PFSK-1 (cell line): ENCODE measurements around the gene MITF.

Source experiments
- FOXP2 ChIP-seq: optimal IDR thresholded peaks from 2 replicates; pipeline ENCODE3; 2011; ENCODE audit warnings: borderline replicate concordance, control low read depth, inconsistent platforms; ENCODE audit not compliant: insufficient read depth; ENCODE audit errors: extremely low read length, extremely low read depth
- POLR2AphosphoS5 ChIP-seq: IDR thresholded peaks from 2 replicates; pipeline ENCODE4 v1.6.1; 2012; ENCODE audit warnings: low read depth, mild to moderate bottlenecking, control low read depth, low read length, moderate library complexity
- REST ChIP-seq, 2 experiments: IDR thresholded peaks; 2 replicates each; pipeline versions ENCODE4 v1.6.1 to v1.8.0; 2011 to 2012; ENCODE audit warnings: low read depth in 2 of 2, low read length in 2 of 2, control low read depth in 1 of 2, inconsistent platforms in 1 of 2, mild to moderate bottlenecking in 1 of 2, moderate library complexity in 1 of 2; ENCODE audit not compliant: insufficient read depth in 1 of 2
- SIN3A ChIP-seq: IDR thresholded peaks from 2 replicates; pipeline ENCODE4 v1.6.1; 2012; ENCODE audit warnings: mild to moderate bottlenecking, low read length, moderate library complexity, borderline replicate concordance; ENCODE audit not compliant: insufficient read depth
- TAF1 ChIP-seq: IDR thresholded peaks from 2 replicates; pipeline ENCODE4 v1.6.1; 2012; ENCODE audit warnings: low read length, control low read depth, borderline replicate concordance; ENCODE audit not compliant: insufficient read depth

GRCh38 chr3:69737392-69737791 is 1.9 kb upstream of the MITF start:
- no peak for TF ChIP-seq POLR2AphosphoS5
- no peak for TF ChIP-seq REST (IDR thresholded peaks at IDR 0.05; ENCODE audit: insufficient read depth in 1 of 2, low read depth in 2 of 2, low read length in 2 of 2)
- TF ChIP-seq SIN3A, result no peak
- TF ChIP-seq FOXP2, result no peak
- TF ChIP-seq TAF1, result no peak
